T-helper 2 cell (primary cell): ENCODE results near the gene RPL27.

ENCODE experiments used
- DNase-seq, 5 experiments: peaks; one replicate each; pipeline versions ENCODE4 v3.0.0 to v3.0.0-alpha.2; 2012 to 2022

RPL27 gene

GRCh38 chr17:43021741-43022512, 23.7 kb downstream of the RPL27 start, which contains the start of gene VAT1:
VAT1 (minus strand) TSS chr17:43022385; CDS start chr17:43022322, 63 bp downstream.
- peak; percentile 40 to 63 (median 55) for DNase-seq

- DNase-seq, result peak; percentile 59 to 79 (median 71)
Observed at GRCh38 chr17:43024407-43025289, 26.4 kb downstream of the RPL27 start, which contains the start of gene RND2. RND2 (plus strand) TSS chr17:43025231; CDS start chr17:43025348, 117 bp downstream.

DNA sequence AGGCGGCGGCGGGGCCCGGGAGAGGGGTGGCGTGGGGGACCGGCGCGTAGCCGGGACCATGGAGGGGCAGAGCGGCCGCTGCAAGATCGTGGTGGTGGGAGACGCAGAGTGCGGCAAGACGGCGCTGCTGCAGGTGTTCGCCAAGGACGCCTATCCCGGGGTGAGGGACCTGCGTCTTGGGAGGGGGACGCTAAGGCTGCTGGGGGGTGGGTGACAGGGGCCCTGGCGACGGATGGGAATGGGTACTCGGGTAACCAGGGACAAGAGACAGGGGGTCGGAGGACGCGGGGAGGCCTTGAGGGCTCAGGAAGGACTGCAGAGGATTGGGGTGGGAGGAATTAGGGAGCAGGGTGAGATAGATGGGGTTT, 27.1 kb downstream of the RPL27 start:
- DNase-seq, result no peak

GRCh38 chr17:43025766-43026537, 27.7 kb downstream of the RPL27 start:
- no peak for DNase-seq

DNA sequence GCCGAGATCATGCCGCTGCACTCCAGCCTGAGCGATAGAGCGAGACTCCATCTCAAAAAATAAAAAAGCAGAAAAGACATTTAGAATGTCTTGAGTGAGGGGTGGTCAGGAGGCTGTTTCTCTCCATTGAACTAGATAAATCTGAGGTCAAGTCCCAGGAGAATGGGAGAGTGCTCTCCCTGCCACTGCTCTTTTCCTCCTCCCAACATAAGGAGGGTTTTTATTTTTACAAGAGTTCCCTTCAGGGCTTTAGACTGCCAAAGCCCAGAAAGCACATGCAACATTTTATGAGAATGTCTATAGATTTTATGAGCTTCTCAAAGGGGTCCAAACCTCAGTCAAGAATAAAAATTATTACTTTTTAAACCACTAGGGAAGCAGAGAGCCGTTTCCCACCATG, 28.4 kb downstream of the RPL27 start:
- DNase-seq, result no peak

GRCh38 chr17:43027091-43028032, 29.1 kb downstream of the RPL27 start:
- no peak for DNase-seq

- no peak for DNase-seq
Observed at GRCh38 chr17:43028221-43028861, 30.1 kb downstream of the RPL27 start.

GRCh38 chr17:43030137-43030767, 32.0 kb downstream of the RPL27 start:
- DNase-seq, result no peak

DNA sequence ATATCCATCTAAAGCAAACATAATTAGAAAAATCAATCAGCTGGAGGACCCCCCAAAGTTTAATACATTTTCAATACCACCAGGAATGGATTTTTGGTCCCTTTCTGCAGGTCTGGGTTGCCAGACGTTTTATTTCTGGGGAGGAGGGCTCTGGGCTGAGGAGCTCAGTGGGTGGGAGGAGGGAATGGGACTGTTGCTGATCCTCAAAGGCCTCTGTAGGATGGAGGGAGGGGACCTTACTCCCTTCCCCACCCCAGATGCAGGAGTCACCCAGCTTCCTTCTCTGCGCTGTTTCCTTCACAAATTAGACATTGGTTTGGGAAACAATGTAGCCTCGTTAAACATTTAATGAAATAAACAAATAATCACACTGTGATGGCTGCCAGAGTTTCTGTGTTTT, 33.4 kb downstream of the RPL27 start:
- DNase-seq, result no peak

DNA sequence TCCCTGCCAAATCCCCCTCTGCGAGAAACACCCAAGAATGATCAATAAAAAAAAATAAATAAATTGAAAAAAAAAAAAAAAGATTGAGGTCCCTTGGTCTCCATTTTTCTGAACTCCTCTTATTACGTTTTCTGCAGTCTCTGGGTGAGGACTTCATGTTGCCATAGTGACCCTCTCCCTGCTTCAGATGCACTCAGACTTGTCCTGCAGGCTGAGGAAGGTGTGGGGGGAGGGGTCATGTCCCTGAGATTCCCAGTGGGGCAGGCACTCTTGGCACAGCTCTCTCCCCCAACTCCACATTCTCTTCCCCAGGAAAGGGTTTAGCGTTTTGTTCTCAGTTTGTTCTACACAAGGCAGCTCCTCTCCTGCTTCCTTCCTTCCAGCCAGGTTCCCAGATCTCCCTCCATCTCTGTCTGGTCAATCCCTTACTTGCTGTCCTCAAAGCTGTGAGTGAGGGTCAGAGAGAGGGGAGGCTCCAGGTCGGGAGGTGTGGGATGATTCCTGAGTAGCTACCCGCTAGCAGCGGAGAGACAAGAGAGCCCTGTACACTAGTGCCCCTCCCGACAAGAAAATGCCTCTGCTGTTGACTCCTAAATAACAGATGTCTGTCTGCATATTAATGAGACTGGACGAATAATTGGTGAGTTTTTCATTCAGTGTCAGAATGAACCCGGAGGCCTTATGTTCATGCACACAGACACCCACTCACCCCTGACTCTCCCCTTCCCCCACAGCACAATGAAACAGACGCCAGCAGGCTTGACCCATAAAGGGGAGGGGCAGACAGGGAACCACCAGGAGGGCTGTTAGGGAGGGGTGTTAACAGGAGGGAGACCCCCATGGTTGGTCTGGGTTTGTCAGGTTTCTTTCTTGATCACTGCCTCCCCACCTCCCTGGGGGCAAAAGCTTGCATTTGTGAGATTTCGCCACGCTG, 36.0 kb downstream of the RPL27 start:
- DNase-seq, result no peak

DNA sequence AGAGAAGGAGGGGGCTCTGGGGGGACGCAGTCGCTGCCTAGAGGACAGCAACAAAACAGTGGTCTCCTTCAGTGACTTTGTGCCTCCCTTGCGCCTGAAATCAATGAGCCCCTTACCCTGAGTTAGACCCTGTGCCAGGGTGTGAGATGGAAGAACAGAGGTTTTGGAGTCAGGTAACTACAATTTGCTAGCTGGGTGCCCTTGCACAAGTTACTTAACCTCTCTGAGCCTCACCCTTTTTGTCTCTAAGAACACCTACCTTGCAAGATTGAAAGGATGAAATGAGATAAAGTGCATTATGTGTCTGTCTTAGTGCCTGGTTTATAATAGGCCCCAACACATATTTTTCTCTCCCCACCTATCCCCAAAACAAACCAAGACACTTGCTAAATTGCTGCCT, 36.7 kb downstream of the RPL27 start:
- no peak for DNase-seq

DNA sequence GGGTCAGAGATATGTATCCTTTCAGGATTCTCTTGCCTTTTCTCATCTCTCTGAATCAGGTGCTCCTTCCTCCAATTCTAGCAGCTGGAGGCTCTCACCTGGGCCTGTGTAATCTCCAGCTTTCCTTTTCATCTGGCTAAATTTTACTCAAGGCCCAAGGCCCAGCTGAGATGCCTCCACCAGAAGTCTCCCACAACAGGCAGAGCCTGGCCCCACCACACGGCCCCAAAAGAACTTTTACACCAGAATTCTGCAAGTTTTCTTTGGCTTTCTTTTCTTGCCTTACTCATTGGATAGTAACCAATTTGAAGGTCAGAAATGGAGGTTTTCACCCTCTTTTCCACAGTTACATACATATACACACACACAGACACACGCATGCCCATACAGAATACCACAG, 41.4 kb downstream of the RPL27 start:
- DNase-seq, result no peak

- DNase-seq, result no peak
Observed at GRCh38 chr17:43040655-43041054, 42.4 kb downstream of the RPL27 start.

DNA sequence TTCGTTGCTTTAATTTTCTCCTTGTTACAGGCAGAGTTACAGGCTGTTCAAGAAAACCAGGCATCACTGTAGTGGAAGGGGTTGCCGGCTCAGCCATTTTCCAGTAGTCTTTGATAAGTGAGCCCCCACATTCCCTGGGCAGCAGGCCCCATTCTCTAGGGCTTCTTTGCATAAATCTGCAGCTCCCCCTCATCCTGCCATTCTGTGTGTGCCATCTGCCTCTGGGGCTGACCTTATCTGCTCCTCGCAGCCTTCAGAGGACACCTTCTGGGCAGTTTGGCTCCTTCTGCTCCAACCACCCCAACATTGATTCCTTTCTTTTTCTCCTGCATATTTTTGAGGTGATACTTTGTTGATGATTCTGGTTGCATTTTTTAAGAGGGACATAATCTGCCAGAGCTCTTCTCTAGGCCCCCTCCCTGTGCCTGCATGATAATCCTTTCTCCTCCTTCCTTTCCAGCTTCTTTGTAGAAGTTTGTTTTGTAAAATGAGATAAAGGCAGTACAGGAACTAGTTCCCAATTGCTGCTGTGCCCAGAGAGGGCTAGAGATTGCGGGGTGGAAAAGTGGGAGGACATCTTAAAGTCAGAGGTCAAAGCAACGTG, 43.9 kb downstream of the RPL27 start:
- no peak for DNase-seq

- no peak for DNase-seq
Observed at GRCh38 chr17:43043307-43043706, 45.1 kb downstream of the RPL27 start.

DNA sequence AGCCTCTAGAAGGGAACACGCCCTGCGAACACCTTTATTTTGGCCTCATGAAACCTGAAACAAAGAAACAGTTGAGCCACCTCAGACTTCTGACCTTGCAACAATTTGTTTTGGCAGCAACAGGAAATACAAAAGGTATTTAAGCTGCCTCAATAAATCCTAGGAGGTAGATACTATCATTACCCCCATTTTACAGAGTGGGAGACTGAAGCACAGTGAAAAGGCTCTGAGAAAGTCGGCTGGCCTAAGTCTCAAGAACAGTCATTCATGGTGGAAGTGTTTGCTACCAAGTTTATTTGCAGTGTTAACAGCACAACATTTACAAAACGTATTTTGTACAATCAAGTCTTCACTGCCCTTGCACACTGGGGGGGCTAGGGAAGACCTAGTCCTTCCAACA, 45.8 kb downstream of the RPL27 start:
- DNase-seq, result no peak

- DNase-seq, result no peak
Observed at GRCh38 chr17:43051969-43052368, 53.8 kb downstream of the RPL27 start.
